GM21360 (cell line): ENCODE data around the gene UFSP1.

Experiments
- ATAC-seq: cut with Tn5 transposase; IDR thresholded peaks from one replicate; pipeline ENCODE4 v1.9.1; 2021; ENCODE audit warnings: mild to moderate bottlenecking, moderate library complexity; ENCODE audit not compliant: unreplicated experiment

The UFSP1 gene

DNA sequence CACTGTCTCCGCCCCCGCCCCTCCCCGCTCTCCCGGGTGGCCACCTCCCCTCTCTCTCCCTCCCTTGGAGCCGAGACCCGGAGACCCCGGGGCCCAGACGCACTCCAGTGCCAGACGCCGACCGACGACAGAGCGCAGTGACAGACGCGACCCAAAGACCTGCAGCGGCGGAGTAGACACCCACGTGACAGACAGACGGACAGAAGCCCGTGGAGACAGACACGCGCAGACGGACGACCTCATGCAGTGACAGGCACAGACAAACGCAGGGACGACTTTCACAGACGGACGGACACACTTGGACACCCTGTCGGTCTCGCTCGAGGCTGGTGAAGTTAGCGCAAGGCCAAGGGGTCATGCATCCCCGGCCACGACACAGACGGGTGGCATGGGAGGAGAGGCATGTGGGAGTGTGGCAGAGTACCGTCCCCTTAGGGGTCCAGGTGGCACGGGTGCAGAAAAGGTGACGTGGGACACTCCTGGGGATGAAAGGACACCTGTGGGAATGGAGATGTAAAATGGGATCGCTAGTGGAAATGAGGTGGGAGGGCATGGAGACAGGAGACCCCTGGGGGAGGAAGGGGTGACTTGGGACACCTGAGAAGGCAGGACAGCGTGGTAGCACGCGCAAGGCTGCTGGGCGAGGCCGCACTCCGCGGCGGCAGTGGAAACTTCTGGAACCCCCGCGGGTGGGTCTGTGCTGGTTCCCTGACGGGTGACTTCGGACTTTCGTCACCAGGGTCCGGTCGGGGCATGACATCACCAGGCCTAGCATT lies 6.6 kb upstream of the UFSP1 start:
- no peak for ATAC-seq

GRCh38 chr7:100895701-100895955 lies 6.1 kb upstream of the UFSP1 start, which contains the start of gene ACHE:
ACHE (minus strand) TSS chr7:100895888; CDS start chr7:100894232, 1,656 bp downstream.
- no peak for ATAC-seq

DNA sequence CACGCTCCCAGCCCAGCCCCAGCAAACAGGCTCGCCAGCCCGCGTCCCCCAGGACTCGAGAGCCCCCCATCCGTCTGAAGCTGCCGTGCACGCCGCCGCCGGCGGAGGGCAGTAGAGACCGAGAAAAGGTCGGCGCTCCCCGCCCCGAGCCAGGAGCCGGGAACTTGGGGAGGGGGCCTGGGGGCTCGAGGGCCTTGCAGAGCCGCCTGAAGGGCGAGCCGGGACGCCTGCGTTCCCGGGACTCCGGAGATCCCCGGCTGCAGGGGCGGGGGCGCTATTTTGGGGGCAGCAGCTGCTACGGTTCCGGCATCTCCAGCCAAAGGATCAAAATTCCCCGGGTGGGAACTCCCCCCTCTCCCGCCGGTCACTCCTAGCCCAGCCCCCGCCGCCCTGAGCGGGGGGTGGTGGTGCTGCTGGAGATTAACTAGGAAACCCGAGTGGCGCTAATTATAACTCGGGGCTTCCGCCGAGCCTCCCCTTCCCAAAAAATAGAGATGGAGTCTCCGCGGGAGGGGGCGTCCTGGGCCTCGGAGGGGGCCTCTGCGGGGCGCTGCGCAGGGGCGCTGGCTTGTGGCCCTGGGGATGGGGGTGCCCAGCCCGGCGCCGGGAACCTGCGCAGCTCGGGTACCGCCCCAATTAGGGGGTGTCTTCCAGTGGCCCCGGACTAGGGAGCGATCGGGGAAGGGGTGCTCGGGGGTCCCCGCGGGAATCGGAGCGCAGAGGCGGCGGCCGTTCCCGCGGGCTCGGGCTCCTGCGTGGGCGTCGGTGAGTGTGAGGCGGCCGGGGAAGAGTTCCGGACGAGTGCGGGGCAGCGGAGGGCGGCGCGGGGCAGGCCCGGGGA lies 5.6 kb upstream of the UFSP1 start:
- no peak for ATAC-seq

- ATAC-seq = no peak
Measured at GRCh38 chr7:100893910-100894721, 4.6 kb upstream of the UFSP1 start.

- ATAC-seq = no peak
Measured at GRCh38 chr7:100893318-100893895, 3.9 kb upstream of the UFSP1 start.

GRCh38 chr7:100892364-100893317 lies 3.1 kb upstream of the UFSP1 start:
- ATAC-seq = no peak

GRCh38 chr7:100891568-100892247 lies 2.2 kb upstream of the UFSP1 start:
- no peak for ATAC-seq

GRCh38 chr7:100890653-100891567 lies 1.4 kb upstream of the UFSP1 start:
- ATAC-seq = no peak

GRCh38 chr7:100888291-100888987 lies 1.1 kb downstream of the UFSP1 start:
- ATAC-seq = no peak

GRCh38 chr7:100887516-100888290 lies 1.8 kb downstream of the UFSP1 start:
- no peak for ATAC-seq

GRCh38 chr7:100886936-100887515 lies 2.5 kb downstream of the UFSP1 start:
- no peak for ATAC-seq

DNA sequence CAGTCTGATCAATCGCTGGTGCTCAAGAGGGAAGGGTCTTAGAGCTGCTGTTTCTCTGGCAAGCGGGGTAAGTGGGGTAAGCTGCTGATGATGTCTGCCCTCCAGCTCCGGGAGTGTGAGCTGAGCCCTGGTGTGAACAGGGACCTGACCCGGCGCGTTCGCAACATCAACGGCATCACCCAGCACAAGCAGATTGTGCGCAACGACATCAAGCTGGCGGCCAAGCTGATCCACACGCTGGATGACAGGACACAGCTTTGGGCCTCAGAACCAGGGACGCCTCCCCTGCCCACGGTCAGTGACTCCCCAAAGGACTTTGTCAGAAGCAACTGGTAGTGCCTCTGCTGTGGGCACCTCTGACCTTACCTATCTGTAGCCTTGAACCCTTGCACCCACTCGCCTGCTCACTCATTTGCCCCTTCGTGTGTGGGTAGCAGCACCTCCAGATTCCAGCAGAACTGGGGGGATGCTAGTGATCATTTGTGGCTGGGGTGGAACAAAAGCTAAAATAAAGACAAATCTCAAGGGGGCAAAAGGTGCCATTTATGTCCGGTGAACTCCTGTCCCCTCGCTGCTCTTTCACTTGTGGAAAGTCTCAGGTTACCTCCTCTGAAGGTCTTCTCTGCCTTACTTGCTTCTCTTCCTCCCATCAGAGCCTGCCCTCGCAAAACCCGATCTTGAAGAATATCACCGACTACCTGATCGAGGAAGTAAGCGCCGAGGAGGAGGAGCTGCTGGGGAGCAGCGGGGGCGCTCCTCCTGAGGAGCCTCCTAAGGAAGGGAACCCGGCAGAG lies 3.2 kb downstream of the UFSP1 start:
- no peak for ATAC-seq

DNA sequence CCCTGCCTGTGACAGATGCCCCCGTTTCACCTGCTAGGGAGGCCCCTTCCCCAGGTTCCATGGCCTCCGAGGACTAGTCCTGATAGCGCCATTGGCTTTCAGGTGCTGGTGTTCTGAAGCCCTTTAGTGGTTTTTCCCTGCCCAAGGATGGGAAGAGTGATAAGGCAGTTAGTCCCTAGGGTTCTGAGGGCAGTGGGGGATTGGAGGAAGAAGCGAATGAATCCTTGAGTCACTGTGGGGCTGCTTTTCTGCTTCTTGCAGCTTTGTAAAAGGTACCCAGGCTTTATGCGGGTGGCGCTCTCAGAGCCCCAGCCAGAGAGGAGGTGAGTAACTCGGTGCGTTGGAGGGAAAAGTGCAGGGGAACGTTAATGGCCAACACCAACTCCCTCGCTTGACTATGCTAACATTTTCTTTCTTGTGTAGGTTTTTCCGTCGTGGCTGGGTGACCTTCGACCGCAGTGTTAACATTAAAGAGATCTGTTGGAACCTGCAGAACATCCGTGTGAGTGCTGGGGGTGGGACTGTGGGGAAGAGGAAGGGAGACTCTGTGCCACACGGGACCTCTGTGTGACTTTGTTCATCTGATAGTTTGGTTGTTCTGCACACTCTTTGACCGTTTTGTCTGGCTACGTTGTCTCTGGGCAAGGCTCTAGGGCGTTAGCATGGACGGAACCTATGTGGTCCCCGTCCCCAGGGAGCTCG lies 3.9 kb downstream of the UFSP1 start:
- ATAC-seq = no peak

GRCh38 chr7:100884736-100885439 lies 4.6 kb downstream of the UFSP1 start:
- ATAC-seq = no peak
